Kidney glomerular epithelial cell (primary cell): Measurements from ENCODE around the gene ARHGEF1.

ENCODE experiments used
- DNase-seq: peaks from one replicate; lab custom pipeline; 2025; lab: John Stamatoyannopoulos, UW

Gene ARHGEF1

DNA sequence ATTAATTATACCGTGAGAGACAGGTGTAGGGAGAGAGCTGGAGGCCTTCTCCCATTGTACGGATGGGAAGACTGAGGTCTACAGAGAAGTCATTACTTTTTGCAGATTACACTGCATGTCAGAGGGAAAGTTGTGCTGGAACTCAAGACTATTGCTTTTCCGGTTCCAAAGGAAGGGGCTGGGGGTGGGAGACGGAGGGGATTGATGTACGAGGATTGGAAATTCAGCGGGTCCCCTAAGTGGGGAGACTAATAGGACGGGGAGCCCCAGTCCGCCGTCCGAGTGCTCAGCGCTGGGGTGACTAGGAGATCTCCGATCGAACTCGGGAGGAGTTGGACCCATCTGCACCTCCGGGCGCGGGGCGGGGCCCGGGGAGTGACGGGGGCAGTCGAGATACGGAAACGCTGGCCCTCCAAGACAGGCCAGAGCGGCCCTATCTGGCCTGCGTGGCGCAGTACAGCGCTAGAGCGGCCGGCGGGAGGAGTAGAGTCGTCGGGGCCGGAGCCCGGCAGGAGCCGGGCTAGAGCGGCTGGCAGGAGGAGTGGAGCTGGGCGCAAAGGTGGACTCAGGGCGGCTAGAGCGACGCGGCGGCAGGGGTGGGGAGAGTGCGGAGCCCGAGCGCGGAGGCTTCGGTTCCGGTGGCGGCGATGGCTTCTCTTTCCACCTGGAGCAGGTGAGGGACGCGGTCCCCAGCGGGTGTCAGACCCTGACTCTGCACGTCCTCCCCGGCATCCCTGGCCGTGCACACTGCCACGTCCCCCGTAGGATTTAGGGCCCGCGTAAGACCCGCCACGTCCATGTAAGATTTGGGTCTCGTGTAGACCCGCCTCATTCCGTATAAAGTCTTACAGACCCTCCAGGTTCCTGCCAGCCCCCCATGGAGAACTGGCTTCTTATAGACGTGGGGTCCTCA, 1.1 kb downstream of the ARHGEF1 start:
- peak; percentile 93 for DNase-seq

GRCh38 chr19:41886761-41887710, 4.1 kb downstream of the ARHGEF1 start:
- DNase-seq = no peak

DNA sequence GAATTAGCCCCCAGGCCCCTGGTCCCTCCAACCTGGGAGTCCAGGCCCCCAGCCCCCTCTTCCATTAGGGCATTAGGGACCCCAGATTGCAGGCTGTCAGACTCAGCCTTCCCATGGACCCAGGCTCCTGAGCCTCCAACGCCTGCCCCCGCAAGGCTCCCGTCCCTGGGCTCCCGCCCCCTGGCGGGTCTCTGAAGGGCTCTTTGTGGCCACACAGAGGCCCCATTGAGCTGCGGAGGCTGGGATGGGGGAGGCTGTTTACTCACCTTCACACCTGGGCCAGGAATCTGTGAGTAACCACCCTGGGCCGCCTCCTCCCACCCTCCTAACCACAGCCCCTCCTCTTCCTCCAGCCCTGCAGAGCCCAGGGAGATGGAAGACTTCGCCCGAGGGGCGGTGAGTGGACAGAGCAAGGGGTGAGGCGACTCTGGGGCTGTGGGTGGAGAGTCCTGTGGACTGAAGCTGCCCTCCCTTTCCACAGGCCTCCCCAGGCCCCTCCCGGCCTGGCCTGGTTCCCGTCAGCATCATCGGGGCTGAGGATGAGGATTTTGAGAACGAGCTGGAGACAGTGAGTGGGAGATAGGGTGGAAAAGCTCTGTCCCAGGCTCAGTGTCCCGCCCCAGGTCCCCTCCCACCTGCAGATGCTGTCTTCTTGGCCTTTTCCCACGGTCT, 4.9 kb downstream of the ARHGEF1 start:
- DNase-seq = peak; percentile 79

DNA sequence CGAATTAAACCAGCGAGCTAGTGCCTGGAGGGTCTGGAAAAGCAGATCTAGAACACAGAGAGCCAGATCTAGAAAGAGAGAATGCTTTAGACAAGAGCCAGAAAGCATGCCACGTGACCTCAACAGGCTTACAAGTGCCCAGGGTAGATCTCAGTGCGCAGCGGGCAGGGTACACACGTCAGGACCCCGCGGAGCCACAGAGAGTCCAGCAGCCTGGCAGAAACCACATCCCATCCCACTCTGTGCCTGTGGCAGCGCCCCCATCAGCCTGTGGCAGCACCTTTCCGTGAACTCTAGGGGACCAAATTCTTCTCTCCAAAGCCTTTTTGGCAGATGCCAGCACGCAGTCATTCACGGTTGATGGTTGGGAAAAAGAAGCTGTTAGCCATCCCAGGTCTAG, 5.9 kb downstream of the ARHGEF1 start:
- DNase-seq = no peak

- DNase-seq = no peak
These were observed 6.9 kb downstream of the ARHGEF1 start for GRCh38 chr19:41889896-41890295.

GRCh38 chr19:41890936-41891335, 8.0 kb downstream of the ARHGEF1 start:
- DNase-seq = no peak

DNA sequence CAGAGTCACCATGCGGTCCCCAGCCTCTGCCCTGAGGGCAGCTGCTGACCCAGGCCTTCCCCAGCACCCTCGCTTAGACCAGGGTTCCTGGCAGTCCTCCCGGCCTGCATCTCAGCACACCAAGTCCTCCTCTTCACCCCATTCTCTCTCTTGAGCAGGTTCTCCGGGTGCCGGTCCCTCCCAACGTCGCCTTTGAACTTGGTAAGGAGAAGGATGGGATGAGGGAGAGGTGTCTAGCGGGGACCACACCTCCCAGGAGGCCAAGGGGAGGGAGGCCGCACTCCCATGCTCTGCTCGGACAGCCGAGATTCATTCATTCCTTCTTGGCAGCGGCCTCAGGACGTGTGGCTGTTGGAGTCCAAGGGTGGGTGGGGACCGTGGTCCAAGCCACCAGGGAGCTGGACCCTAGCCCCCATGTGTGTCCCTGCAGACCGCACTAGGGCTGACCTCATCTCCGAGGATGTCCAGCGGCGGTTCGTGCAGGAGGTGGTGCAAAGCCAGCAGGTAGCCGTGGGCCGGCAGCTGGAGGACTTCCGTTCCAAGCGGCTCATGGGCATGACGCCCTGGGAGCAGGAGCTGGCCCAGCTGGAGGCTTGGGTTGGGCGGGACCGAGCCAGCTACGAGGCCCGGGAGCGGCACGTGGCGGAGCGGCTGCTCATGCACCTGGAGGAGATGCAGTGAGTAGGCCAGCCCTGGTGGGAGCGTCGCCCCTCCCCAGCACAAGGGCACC, 9.4 kb downstream of the ARHGEF1 start:
- DNase-seq = no peak

GRCh38 chr19:41893899-41894298, 10.9 kb downstream of the ARHGEF1 start:
- DNase-seq = no peak

GRCh38 chr19:41894350-41894749, 11.4 kb downstream of the ARHGEF1 start:
- DNase-seq = no peak

DNA sequence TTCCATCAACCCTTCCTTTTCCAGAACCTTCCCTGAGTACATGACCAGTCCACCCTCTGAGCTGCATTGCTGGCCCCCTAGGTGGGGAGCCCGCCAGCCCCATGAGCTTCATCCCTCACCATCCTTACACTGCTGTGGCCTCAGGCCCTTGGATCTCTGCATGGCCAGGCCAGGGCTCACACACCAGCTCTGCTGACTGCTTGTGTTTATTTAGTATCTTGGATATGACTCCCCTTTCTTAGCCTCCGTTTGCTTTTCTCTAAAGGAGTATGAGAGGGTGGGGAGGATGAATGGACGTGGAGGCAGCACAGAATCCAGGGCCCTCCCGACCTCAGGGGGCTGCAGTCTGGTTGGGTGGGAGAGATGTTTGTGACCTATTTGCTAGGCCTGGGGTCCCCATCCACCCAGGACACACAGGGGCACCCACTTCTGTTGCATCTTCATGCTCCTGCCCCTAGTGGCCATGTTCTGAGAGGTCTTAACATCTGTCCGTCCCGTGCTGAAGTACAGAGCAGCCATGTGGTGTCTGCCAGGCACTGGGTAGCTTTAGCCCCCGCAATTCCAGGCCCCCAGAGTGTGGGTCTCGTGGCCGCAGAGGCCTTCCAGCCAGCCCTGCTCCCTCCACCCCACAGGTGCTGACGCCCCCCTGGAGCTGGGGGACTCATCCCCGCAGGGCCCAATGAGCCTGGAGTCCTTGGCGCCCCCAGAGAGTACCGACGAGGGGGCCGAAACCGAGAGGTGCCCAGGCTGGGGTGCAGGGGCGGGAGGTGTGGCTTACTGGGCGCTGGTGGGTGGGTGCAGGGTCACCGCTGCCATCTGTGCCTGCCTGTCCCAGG, 13.0 kb downstream of the ARHGEF1 start:
- no peak for DNase-seq

- DNase-seq = no peak
These were observed 13.6 kb downstream of the ARHGEF1 start for GRCh38 chr19:41896581-41896942.

- DNase-seq = no peak
These were observed 14.2 kb downstream of the ARHGEF1 start for GRCh38 chr19:41897181-41897580.

GRCh38 chr19:41897820-41898219, 14.8 kb downstream of the ARHGEF1 start:
- DNase-seq = no peak

DNA sequence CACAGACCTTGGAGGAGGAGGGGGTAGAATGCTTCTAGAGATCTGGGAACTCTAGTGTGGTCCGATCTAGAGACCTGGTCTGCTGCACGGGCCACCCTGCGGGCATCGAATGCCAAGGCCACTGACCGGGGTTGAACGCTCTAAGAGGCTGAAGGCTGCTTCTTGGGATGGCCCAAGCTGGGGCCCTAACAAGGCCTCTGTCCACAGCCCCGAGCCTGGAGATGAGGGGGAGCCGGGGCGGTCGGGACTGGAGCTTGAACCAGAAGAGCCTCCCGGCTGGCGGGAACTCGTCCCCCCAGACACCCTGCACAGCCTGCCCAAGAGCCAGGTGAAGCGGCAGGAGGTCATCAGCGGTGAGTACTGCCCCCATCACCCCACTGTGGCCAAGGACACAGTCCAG, 15.3 kb downstream of the ARHGEF1 start:
- DNase-seq = no peak

- DNase-seq = no peak
These were observed 18.9 kb downstream of the ARHGEF1 start for GRCh38 chr19:41901707-41902360.

- no peak for DNase-seq
These were observed 19.6 kb downstream of the ARHGEF1 start for GRCh38 chr19:41902594-41902993.

DNA sequence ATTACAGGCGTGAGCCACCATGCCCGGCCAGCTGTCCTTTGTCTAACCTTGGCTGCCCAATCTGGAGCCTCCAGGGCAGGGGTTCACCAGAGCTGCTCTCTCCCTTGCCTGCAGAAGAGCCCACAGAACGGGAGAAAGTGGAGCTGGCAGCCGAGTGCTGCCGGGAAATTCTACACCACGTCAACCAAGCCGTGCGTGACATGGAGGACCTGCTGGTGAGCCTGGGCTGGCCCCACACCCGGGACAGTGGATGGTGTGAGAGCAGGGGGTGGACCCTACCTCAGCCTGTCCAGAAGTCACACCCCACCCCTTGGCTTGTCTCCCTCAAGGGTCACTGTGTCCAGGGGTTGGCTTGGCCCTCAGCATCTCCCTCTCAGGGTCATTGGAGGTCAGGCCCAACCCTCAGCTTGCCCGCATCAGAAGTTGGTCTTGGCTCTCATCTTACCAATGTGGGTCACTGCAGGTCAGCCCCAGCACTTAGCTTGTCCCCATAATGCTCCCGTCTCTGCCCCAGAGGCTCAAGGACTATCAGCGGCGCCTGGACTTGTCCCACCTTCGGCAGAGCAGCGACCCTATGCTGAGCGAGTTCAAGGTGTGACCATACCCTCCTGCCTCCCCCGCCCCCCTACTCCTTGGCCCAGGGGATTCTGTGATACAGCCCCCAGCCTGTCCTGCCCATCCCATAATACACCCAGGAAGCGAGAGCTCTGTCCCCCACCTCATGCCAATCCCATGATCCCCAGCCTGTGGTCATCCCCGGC, 20.4 kb downstream of the ARHGEF1 start:
- no peak for DNase-seq

GRCh38 chr19:41904118-41904870, 21.3 kb downstream of the ARHGEF1 start:
- DNase-seq = no peak
